CD14-positive monocyte (primary cell): ENCODE measurements around the gene PCBP3. TPM values are rescaled to one million over a fixed set of nuclear protein-coding genes. Genes with fewer than 3 reads are reported as not detected.

ENCODE experiments used
- DNase-seq, 3 donors: peaks; one replicate each; pipeline ENCODE4 v3.0.0-alpha.2; 2011 to 2022
- H2AFZ ChIP-seq: 2 replicates; pipeline ENCODE4 v1.6.0; 2012; ENCODE audit warnings: mild to moderate bottlenecking, low read depth, low read length, inconsistent platforms; ENCODE audit not compliant: insufficient read depth, poor library complexity, severe bottlenecking
- H3K27ac ChIP-seq, 2 donors: 1 replicate in 1 of 2; 2 replicates in 1 of 2; pipeline ENCODE4 v1.5.1; 2012 to 2013; ENCODE audit warnings: low read length in 2 of 2, control low read depth in 1 of 2, inconsistent platforms in 1 of 2, low read depth in 1 of 2, mild to moderate bottlenecking in 1 of 2
- H3K27me3 ChIP-seq, 2 donors: one replicate each; pipeline versions ENCODE4 v1.6.0 to v1.6.1; 2011 to 2013; ENCODE audit warnings: low read length in 2 of 2; ENCODE audit not compliant: control insufficient read depth in 2 of 2, insufficient read depth in 2 of 2
- H3K36me3 ChIP-seq, 2 donors: replicated peaks in 1 of 2; 1 replicate in 1 of 2; 2 replicates in 1 of 2; pipeline versions ENCODE4 v1.5.1 to v1.6.1; 2012 to 2013; ENCODE audit warnings: low read length in 2 of 2, control low read depth in 1 of 2, inconsistent platforms in 1 of 2, mild to moderate bottlenecking in 1 of 2; ENCODE audit not compliant: insufficient read depth in 2 of 2, control insufficient read depth in 1 of 2
- H3K4me1 ChIP-seq, 2 donors: 1 replicate in 1 of 2; 2 replicates in 1 of 2; pipeline versions ENCODE4 v1.5.1 to v1.6.1; 2012 to 2013; ENCODE audit warnings: low read length in 2 of 2, control low read depth in 1 of 2, inconsistent platforms in 1 of 2, mild to moderate bottlenecking in 1 of 2, moderate library complexity in 1 of 2; ENCODE audit not compliant: insufficient read depth in 2 of 2, control insufficient read depth in 1 of 2
- H3K4me2 ChIP-seq: replicated peaks from 2 replicates; pipeline ENCODE3; 2012; ENCODE audit warnings: low read length, moderate library complexity, mild to moderate bottlenecking; ENCODE audit not compliant: poor library complexity, severe bottlenecking; ENCODE audit errors: extremely low read depth
- H3K4me3 ChIP-seq, 3 experiments: fragments of 200-600 bp in 1 of 3; sonication (generic) in 1 of 3; replicated peaks in 1 of 3; 1 replicate in 2 of 3; 2 replicates in 1 of 3; pipeline ENCODE4 v1.5.1; 2011 to 2013; ENCODE audit warnings: low read length in 3 of 3, mild to moderate bottlenecking in 3 of 3, control low read depth in 2 of 3, low read depth in 2 of 3, inconsistent platforms in 1 of 3, moderate library complexity in 1 of 3
- H3K79me2 ChIP-seq: 2 replicates; pipeline ENCODE4 v1.6.0; 2012; ENCODE audit warnings: mild to moderate bottlenecking, control low read depth, inconsistent platforms, low read length, moderate library complexity; ENCODE audit not compliant: insufficient read depth
- H3K9ac ChIP-seq: 2 replicates; pipeline ENCODE4 v1.6.0; 2017; ENCODE audit warnings: low read length, mild to moderate bottlenecking; ENCODE audit not compliant: insufficient read depth, poor library complexity, severe bottlenecking
- H3K9me3 ChIP-seq, 2 donors: replicated peaks in 1 of 2; 1 replicate in 1 of 2; 2 replicates in 1 of 2; pipeline versions ENCODE4 v1.5.1 to v1.6.1; 2012 to 2013; ENCODE audit warnings: low read length in 2 of 2, control low read depth in 1 of 2; ENCODE audit not compliant: control insufficient read depth in 1 of 2, insufficient read depth in 1 of 2
- H4K20me1 ChIP-seq: 2 replicates; pipeline ENCODE4 v1.6.0; 2012; ENCODE audit warnings: mild to moderate bottlenecking, low read length, control low read depth, moderate library complexity; ENCODE audit not compliant: insufficient read depth
- H3K27ac Mint-ChIP-seq, 7 donors: one replicate each; pipeline ENCODE4 v1.8.0; 2020; ENCODE audit warnings: mild to moderate bottlenecking in 7 of 7, mixed read lengths in 7 of 7, moderate library complexity in 6 of 7, inconsistent platforms in 2 of 7
- H3K27me3 Mint-ChIP-seq, 3 donors: one replicate each; pipeline ENCODE4 v1.8.0; 2021 to 2022; ENCODE audit warnings: low read depth in 3 of 3, mild to moderate bottlenecking in 3 of 3, mixed read lengths in 3 of 3, moderate library complexity in 3 of 3, inconsistent platforms in 1 of 3
- H3K36me3 Mint-ChIP-seq, 2 donors: one replicate each; pipeline ENCODE4 v1.8.0; 2020; ENCODE audit warnings: mixed read lengths in 2 of 2, inconsistent platforms in 1 of 2, mild to moderate bottlenecking in 1 of 2
- H3K4me1 Mint-ChIP-seq: one replicate; pipeline ENCODE4 v1.8.0; 2020; ENCODE audit warnings: mild to moderate bottlenecking, mixed read lengths
- H3K4me3 Mint-ChIP-seq, 2 donors: one replicate each; pipeline ENCODE4 v1.8.0; 2020; ENCODE audit warnings: mild to moderate bottlenecking in 2 of 2, mixed read lengths in 2 of 2, moderate library complexity in 1 of 2
- H3K9me3 Mint-ChIP-seq, 7 donors: one replicate each; pipeline ENCODE4 v1.8.0; 2020 to 2022; ENCODE audit warnings: mixed read lengths in 7 of 7, mild to moderate bottlenecking in 6 of 7, moderate library complexity in 6 of 7, inconsistent platforms in 2 of 7
- CTCF ChIP-seq: fragments of 200-600 bp; IDR thresholded peaks from one replicate; pipeline ENCODE4 v1.8.0; 2022; ENCODE audit warnings: antibody characterized with exemption, mild to moderate bottlenecking
- WGBS: methylation state at CpG from one replicate; pipeline ENCODE4 v1.1.5; 2013; ENCODE audit warnings: missing lambda C conversion rate; ENCODE audit not compliant: insufficient coverage; 5-methylcytosine and 5-hydroxymethylcytosine counted together
- intact Hi-C, 2 donors: fragments of 100-400 bp; cut with micrococcal nuclease; formaldehyde crosslinking; loops; one replicate each; pipeline versions ENCODE4 v1.15.0 to v1.15.1; 2023
- polyA plus RNA-seq, 3 donors: library from polyadenylated mRNA; depleted of rRNA in 1 of 3; unstranded in 2 of 3; stranded (reverse) in 1 of 3; fragments of 300-500 nt in 2 of 3; fragments of >200 nt in 1 of 3; fragmentation: Illumina TruSeq in 2 of 3; gene quantifications; 1 replicate in 2 of 3; 2 replicates in 1 of 3; pipeline ENCODE4 v1.2.3, GENCODE V29; 2012 to 2021

PCBP3 gene
- polyA plus RNA-seq, 3 donors, result 0.34 to 0.49 TPM; not detected in 1

- Mint-ChIP-seq H3K27me3 (peaks cover 0 to 1% (median 0%) of the 10 kb centered on the region in 3 donors), H3K36me3 (no peaks in the 10 kb centered on the region), H3K4me3 (no peak overlapping the region), H3K4me1 (no peaks in the 10 kb centered on the region), H3K9me3 (peaks cover 0 to 7% (median 0%) of the 10 kb centered on the region in 7 donors), H3K27ac (no peak overlapping the region)
- H3K9me3 ChIP-seq, result no peaks in the 10 kb centered on the region
- no peak overlapping the region for H3K4me3 ChIP-seq
- DNase-seq, result no peak
- no peaks in the 10 kb centered on the region for H3K27me3 ChIP-seq
- no peaks in the 10 kb centered on the region for H3K79me2 ChIP-seq
- H3K36me3 ChIP-seq, result no peaks in the 10 kb centered on the region
- no peaks in the 10 kb centered on the region for H4K20me1 ChIP-seq
- H3K4me2 ChIP-seq, result no peak overlapping the region
- WGBS, result 95% methylated on average over 9 of the region's 15 CpGs
- H3K4me1 ChIP-seq, result no peaks in the 10 kb centered on the region
- intact Hi-C loops, result loop anchor here in 1 of 2 donors (10.0 kb wide), 1 partner anchor 149 kb away; no protein-coding TSS in a partner anchor
- no peak overlapping the region for H3K27ac ChIP-seq
- TF ChIP-seq CTCF, result no peak
- H2AFZ ChIP-seq, result no peak overlapping the region
- no peak overlapping the region for H3K9ac ChIP-seq
These were observed 160.3 kb downstream of the PCBP3 start for GRCh38 chr21:45803618-45804340.

GRCh38 chr21:45804809-45805313 lies 161.3 kb downstream of the PCBP3 start:
- DNase-seq, result no peak
- H3K36me3 Mint-ChIP-seq, result no peaks in the 10 kb centered on the region
- intact Hi-C loops, result loop anchor here in 1 of 2 donors (10.0 kb wide), 1 partner anchor 150 kb away; no protein-coding TSS in a partner anchor
- Histone ChIP-seq H4K20me1 (no peaks in the 10 kb centered on the region), H3K36me3 (no peaks in the 10 kb centered on the region), H3K4me1 (no peaks in the 10 kb centered on the region), H3K27ac (no peak overlapping the region), H3K4me2 (no peak overlapping the region), H3K4me3 (no peak overlapping the region), H3K27me3 (no peaks in the 10 kb centered on the region), H3K9ac (no peak overlapping the region), H2AFZ (no peak overlapping the region), H3K79me2 (no peaks in the 10 kb centered on the region), H3K9me3 (no peaks in the 10 kb centered on the region)
- H3K27me3 Mint-ChIP-seq, result peaks cover 0 to 2% (median 0%) of the 10 kb centered on the region in 3 donors
- H3K4me3 Mint-ChIP-seq, result no peak overlapping the region
- no peak overlapping the region for H3K27ac Mint-ChIP-seq
- H3K9me3 Mint-ChIP-seq, result peaks cover 0 to 7% (median 0%) of the 10 kb centered on the region in 7 donors
- H3K4me1 Mint-ChIP-seq, result no peaks in the 10 kb centered on the region
- WGBS, result 92% methylated on average over 12 of the region's 13 CpGs
- no peak for TF ChIP-seq CTCF
